Activated CD4-positive, alpha-beta memory T cell treated with anti-CD3 and anti-CD28 coated beads, Interleukin-2, amount 10 ng/mL, durations not matched to agents 7 days and 5 days (primary cell): ENCODE data around the gene PRKCB. TPM values are rescaled to one million over a fixed set of nuclear protein-coding genes. Genes with fewer than 3 reads are reported as not detected.

Source experiments
- CTCF ChIA-PET: fragments of 350-600 bp; sonication (Branson Sonifier 250); formaldehyde crosslinking; loops from one replicate; lab custom pipeline; 2021; ENCODE audit warnings: antibody characterized with exemption, inconsistent platforms; lab: Charles Lee
- POLR2A ChIA-PET: fragments of 350-600 bp; sonication (Branson Sonifier 250); formaldehyde crosslinking; loops from one replicate; lab custom pipeline; 2021; ENCODE audit warnings: antibody characterized with exemption; lab: Charles Lee
- DNase-seq: peaks from one replicate; pipeline ENCODE4 v3.0.0-alpha.2; 2020
- H3K27ac Mint-ChIP-seq: one replicate; pipeline ENCODE4 v1.8.0; 2021; ENCODE audit warnings: mild to moderate bottlenecking, mixed read lengths
- H3K27me3 Mint-ChIP-seq: one replicate; pipeline ENCODE4 v1.8.0; 2021; ENCODE audit warnings: mixed read lengths
- H3K36me3 Mint-ChIP-seq: one replicate; pipeline ENCODE4 v1.8.0; 2021; ENCODE audit warnings: low read depth, mixed read lengths
- H3K4me1 Mint-ChIP-seq: one replicate; pipeline ENCODE4 v1.8.0; 2021; ENCODE audit warnings: mixed read lengths
- H3K4me3 Mint-ChIP-seq: one replicate; pipeline ENCODE4 v1.8.0; 2021; ENCODE audit warnings: mild to moderate bottlenecking, mixed read lengths
- H3K9me3 Mint-ChIP-seq: one replicate; pipeline ENCODE4 v1.8.0; 2021; ENCODE audit warnings: mixed read lengths
- total RNA-seq, 2 experiments: library from RNA; stranded (reverse); gene quantifications; one replicate each; pipeline ENCODE4 v1.2.3, GENCODE V29; 2021

The PRKCB gene
- total RNA-seq, 2 experiments from 2014 or later = 77.3 to 81.4 TPM

DNA sequence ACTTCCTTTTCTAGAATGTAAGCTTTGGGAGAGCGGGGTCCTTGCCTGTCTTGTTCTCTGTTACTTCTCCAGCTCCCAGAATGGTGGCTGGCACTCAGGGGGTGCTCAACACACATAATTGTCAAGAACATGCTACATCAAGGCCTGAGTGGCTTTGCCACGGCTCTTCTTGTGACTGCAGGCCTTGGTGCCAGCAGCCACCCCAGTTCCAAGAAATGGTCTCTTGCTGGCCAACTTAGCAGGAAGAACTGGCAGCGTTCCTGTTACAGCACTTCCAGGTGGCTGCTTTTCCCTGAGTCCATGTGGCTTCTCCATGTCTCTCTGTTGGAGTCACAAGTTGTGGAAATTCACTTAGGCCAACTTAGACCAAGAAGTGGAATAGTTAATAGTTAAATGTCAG, 36.1 kb downstream of the PRKCB start:
- no peak for DNase-seq
- Mint-ChIP-seq H3K9me3 (no peaks in the 10 kb centered on the region), H3K27ac (no peak overlapping the region), H3K4me3 (no peak overlapping the region), H3K27me3 (no peaks in the 10 kb centered on the region), H3K4me1 (peaks cover 55% of the 10 kb centered on the region), H3K36me3 (peaks cover 25% of the 10 kb centered on the region)
- POLR2A ChIA-PET = no interaction called here
- CTCF ChIA-PET = interaction anchor here (0.7 kb wide), 1 partner anchor 68 kb away, joined by 3 read pairs; no protein-coding TSS in a partner anchor

DNA sequence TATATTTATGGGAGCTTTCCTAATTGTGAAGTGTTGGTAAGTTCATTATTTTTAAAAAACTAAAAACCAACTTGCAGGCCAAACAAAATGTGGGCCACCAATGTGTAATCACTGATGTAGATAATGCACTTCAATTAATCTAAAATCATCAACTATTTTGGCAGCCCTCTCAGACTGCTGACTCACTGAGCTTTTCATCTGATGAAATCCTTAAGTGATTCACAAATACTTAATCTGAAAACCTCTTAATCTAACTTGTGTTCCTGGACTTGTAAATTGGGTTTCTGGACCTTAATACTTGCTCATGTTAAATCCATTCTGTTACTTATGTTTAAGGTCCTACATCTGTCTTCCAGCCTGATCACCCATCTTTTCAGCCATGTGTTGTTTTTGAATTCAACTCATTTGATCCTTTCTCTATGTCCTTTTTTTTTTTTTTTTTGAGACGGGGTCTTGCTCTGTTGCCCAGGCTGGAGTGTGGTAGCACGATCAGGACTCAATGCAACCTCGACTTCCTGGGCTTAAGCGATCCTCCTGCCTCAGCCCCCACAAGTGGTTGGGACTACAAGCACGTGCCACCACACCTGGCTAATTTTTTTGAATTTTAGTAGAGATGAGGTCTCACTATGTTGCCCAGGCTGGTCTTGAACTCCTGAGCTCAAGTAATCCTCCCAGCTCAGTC, 39.0 kb downstream of the PRKCB start:
- ChIA-PET POLR2A (no interaction called here), CTCF (interaction anchor here (0.6 to 1.4 kb wide), 3 partner anchors 135 to 689 kb away, joined by 3 to 6 read pairs (median 3); no protein-coding TSS in a partner anchor)
- H3K9me3 Mint-ChIP-seq = no peaks in the 10 kb centered on the region
- no peaks in the 10 kb centered on the region for H3K27me3 Mint-ChIP-seq
- no peak overlapping the region for H3K27ac Mint-ChIP-seq
- H3K36me3 Mint-ChIP-seq = peaks cover 14% of the 10 kb centered on the region
- H3K4me1 Mint-ChIP-seq = peaks cover 50% of the 10 kb centered on the region
- DNase-seq = no peak
- no peak overlapping the region for H3K4me3 Mint-ChIP-seq

DNA sequence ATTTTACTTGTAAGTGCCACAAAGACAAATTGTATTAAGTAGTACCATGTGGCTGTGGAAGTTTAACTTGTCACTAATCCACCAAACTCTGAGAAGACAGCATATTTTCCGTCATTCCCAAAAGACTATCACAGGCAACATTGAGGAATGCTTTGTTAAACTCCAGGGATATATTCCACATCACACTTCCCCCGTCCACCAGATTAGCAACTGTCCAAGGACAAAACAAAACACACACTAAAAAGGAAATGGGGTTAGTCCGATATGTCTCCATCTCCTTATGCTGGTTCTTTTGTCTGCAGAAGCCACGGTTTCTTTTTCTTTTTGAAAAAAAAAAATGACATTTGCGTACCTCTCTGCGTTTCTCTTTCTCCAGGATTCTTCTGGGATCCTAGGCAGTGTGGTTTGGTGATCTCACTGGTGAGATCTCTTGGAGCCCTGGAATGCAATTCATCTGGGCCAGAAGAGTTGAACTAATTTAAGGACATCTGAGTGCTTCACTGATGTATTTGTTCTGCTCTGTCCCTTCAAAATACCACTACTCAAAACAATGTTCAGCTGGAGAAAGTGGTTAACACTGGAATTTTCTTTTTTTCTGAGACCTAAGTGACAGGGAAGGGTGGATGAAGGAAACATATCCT, 40.6 kb downstream of the PRKCB start:
- Mint-ChIP-seq H3K9me3 (no peaks in the 10 kb centered on the region), H3K27ac (no peak overlapping the region)

GRCh38 chr16:23877107-23878070, 41.6 kb downstream of the PRKCB start:
- Mint-ChIP-seq H3K27ac (no peak overlapping the region), H3K27me3 (no peaks in the 10 kb centered on the region), H3K36me3 (peaks cover 8% of the 10 kb centered on the region), H3K4me3 (no peak overlapping the region), H3K4me1 (peaks cover 60% of the 10 kb centered on the region), H3K9me3 (no peaks in the 10 kb centered on the region)
- ChIA-PET CTCF (interaction anchor here (0.7 to 4.0 kb wide), 4 partner anchors 74 to 339 kb away, joined by 3 to 20 read pairs (median 10); no protein-coding TSS in a partner anchor), POLR2A (interaction anchor here (1.0 to 2.1 kb wide), 3 partner anchors 8 to 133 kb away, joined by 3 to 7 read pairs (median 3); no protein-coding TSS in a partner anchor)
- DNase-seq = no peak

More for the DNA sequence above, 40.6 kb downstream of the PRKCB start:
- H3K27me3 Mint-ChIP-seq = no peaks in the 10 kb centered on the region
- peaks cover 55% of the 10 kb centered on the region for H3K4me1 Mint-ChIP-seq
- CTCF ChIA-PET = interaction anchor here (1.1 to 4.0 kb wide), 2 partner anchors 73 to 74 kb away, joined by 3 to 18 read pairs; no protein-coding TSS in a partner anchor
- no peak for DNase-seq
- H3K4me3 Mint-ChIP-seq = no peak overlapping the region
- H3K36me3 Mint-ChIP-seq = peaks cover 9% of the 10 kb centered on the region
- POLR2A ChIA-PET = interaction anchor here (1.3 kb wide), 1 partner anchor 14 kb away, joined by 3 read pairs; no protein-coding TSS in a partner anchor

DNA sequence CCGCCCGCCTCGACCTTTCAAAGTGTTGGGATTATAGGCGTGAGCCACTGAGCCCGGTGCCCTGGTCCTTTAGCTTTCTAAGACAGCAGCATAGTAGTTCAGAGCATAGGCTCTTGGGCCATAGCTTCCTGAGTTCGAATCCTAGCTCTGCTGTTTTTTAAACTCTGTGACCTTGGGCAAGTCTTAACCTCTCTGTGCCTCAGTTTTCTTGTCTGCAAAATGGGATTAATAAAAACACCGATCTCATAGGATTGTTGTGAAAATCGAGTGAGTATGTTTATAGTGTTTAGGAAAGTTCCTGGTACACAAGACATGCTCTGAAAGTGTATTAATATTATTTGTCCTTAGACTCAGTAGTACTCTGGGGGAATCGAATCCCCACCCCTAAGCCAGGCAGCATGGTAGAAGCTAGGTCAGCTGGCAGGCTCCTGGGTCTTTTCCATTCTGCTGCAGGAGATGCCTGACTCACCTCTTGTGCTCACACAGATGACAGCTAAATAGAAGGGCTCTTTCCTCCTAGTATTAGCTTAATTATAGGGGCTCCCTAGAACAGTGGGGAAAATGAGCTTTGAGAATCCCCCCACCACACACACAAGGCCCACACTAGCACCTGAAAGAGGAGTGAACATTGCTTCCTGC, 44.1 kb downstream of the PRKCB start:
- ChIA-PET POLR2A (interaction anchor here (0.9 to 1.6 kb wide), 4 partner anchors 10 to 53 kb away, joined by 3 to 6 read pairs (median 4); no protein-coding TSS in a partner anchor), CTCF (interaction anchor here (0.9 to 4.0 kb wide), 5 partner anchors 16 to 157 kb away, joined by 3 to 18 read pairs (median 4); no protein-coding TSS in a partner anchor)
- Mint-ChIP-seq H3K4me3 (no peak overlapping the region), H3K27ac (no peak overlapping the region), H3K4me1 (peaks cover 63% of the 10 kb centered on the region), H3K36me3 (peaks cover 16% of the 10 kb centered on the region), H3K27me3 (no peaks in the 10 kb centered on the region), H3K9me3 (no peaks in the 10 kb centered on the region)
- no peak for DNase-seq

GRCh38 chr16:23889189-23889588, 53.4 kb downstream of the PRKCB start:
- Mint-ChIP-seq H3K9me3 (no peaks in the 10 kb centered on the region), H3K4me1 (peaks cover 3% of the 10 kb centered on the region), H3K27me3 (no peaks in the 10 kb centered on the region), H3K4me3 (no peak overlapping the region), H3K36me3 (peaks cover 19% of the 10 kb centered on the region), H3K27ac (no peak overlapping the region)
- ChIA-PET CTCF (interaction anchor here (1.9 kb wide), 1 partner anchor 85 kb away, joined by 4 read pairs; no protein-coding TSS in a partner anchor), POLR2A (interaction anchor here (1.1 kb wide), 1 partner anchor 9 kb away, joined by 3 read pairs; no protein-coding TSS in a partner anchor)
- DNase-seq = no peak

- Mint-ChIP-seq H3K9me3 (no peaks in the 10 kb centered on the region), H3K4me1 (peaks cover 15% of the 10 kb centered on the region), H3K27ac (no peak overlapping the region), H3K4me3 (no peak overlapping the region), H3K36me3 (peaks cover 15% of the 10 kb centered on the region), H3K27me3 (no peaks in the 10 kb centered on the region)
- no peak for DNase-seq
- POLR2A ChIA-PET = no interaction called here
- CTCF ChIA-PET = no interaction called here
These were observed 58.2 kb downstream of the PRKCB start for GRCh38 chr16:23893986-23894385.

GRCh38 chr16:23895052-23895451, 59.3 kb downstream of the PRKCB start:
- H3K4me1 Mint-ChIP-seq = peaks cover 15% of the 10 kb centered on the region
- H3K27me3 Mint-ChIP-seq = no peaks in the 10 kb centered on the region
- no peak for DNase-seq
- POLR2A ChIA-PET = no interaction called here
- no peaks in the 10 kb centered on the region for H3K9me3 Mint-ChIP-seq
- peaks cover 15% of the 10 kb centered on the region for H3K36me3 Mint-ChIP-seq
- no peak overlapping the region for H3K27ac Mint-ChIP-seq
- CTCF ChIA-PET = no interaction called here
- no peak overlapping the region for H3K4me3 Mint-ChIP-seq

- Mint-ChIP-seq H3K36me3 (peaks cover 15% of the 10 kb centered on the region), H3K4me1 (peaks cover 25% of the 10 kb centered on the region), H3K9me3 (no peaks in the 10 kb centered on the region), H3K4me3 (no peak overlapping the region), H3K27ac (peak overlapping the region; percentile 53), H3K27me3 (no peaks in the 10 kb centered on the region)
- no peak for DNase-seq
- ChIA-PET POLR2A (interaction anchor here (1.2 to 1.5 kb wide), 2 partner anchors 18 to 33 kb away, joined by 4 to 5 read pairs; no protein-coding TSS in a partner anchor), CTCF (interaction anchor here (0.6 to 2.2 kb wide), 3 partner anchors 24 to 113 kb away, joined by 3 to 6 read pairs (median 5); no protein-coding TSS in a partner anchor)
These were observed 61.3 kb downstream of the PRKCB start for GRCh38 chr16:23896832-23897821.

DNA sequence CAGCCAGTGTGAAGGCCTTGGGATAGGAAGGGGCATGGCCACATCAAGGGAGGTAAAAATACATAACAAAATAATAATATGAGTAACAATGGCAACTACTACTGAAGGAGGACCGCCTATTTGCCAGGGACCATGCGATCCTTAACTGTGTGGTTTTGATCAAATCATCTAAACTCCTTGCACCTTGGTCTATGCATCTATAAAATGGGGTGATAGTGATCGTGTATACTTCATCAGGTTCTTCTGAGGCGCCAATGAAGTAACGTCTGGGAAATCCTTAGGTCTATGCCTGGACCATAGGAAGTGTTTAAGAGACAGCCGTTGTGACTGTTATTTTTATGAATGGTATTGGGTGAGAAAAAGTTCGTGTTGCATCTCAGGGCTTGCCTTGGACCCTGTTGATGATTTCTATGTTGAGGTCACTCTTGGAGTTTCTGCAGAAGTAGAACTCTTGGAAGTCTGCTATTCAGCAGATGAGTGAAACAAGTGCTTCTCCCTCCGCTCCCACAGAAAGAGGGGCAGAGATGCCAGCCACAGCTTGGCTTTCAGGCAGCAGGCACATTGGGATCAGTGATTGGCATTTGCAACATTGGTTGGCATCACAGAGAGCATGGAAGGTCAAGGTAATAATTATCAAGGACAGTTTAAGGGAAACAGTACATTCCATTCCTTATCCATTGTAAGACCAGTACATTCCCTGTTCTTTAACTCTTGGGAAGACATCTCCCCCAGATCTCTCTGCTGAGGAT, 63.1 kb downstream of the PRKCB start:
- ChIA-PET CTCF (no interaction called here), POLR2A (interaction anchor here (0.7 kb wide), 1 partner anchor 833 kb away, joined by 3 read pairs; no protein-coding TSS in a partner anchor)
- H3K9me3 Mint-ChIP-seq = no peaks in the 10 kb centered on the region
- H3K4me3 Mint-ChIP-seq = no peak overlapping the region
- no peak for DNase-seq
- peaks cover 13% of the 10 kb centered on the region for H3K36me3 Mint-ChIP-seq
- peaks cover 40% of the 10 kb centered on the region for H3K4me1 Mint-ChIP-seq
- no peak overlapping the region for H3K27ac Mint-ChIP-seq
- H3K27me3 Mint-ChIP-seq = no peaks in the 10 kb centered on the region
